Liver (tissue), 9 donors: ENCODE measurements around the gene IFNA4. TPM values are rescaled to one million over a fixed set of nuclear protein-coding genes. Genes with fewer than 3 reads are reported as not detected.

ENCODE experiments used
- DNase-seq: peaks from one replicate; pipeline ENCODE4 v3.0.0-alpha.2; 2017; ENCODE audit warnings: low spot score
- H3K27ac ChIP-seq, 2 donors: one replicate each; pipeline ENCODE4 v1.7.0; 2013; ENCODE audit warnings: inconsistent platforms in 2 of 2, low read length in 2 of 2, control low read depth in 1 of 2, low read depth in 1 of 2, mild to moderate bottlenecking in 1 of 2
- H3K27me3 ChIP-seq, 4 donors: one replicate each; pipeline versions ENCODE4 v1.6.1 to v1.7.0; 2013; ENCODE audit warnings: low read length in 3 of 4, inconsistent platforms in 1 of 4, mild to moderate bottlenecking in 1 of 4, moderate library complexity in 1 of 4; ENCODE audit not compliant: control insufficient read depth in 4 of 4, insufficient read depth in 4 of 4
- H3K36me3 ChIP-seq, 4 donors: one replicate each; pipeline versions ENCODE4 v1.6.1 to v1.7.0; 2013; ENCODE audit warnings: low read length in 3 of 4, mild to moderate bottlenecking in 3 of 4, low read depth in 1 of 4, moderate library complexity in 1 of 4; ENCODE audit not compliant: control insufficient read depth in 4 of 4, insufficient read depth in 3 of 4
- H3K4me1 ChIP-seq, 4 donors: one replicate each; pipeline versions ENCODE4 v1.6.1 to v1.7.0; 2013; ENCODE audit warnings: low read length in 3 of 4, mild to moderate bottlenecking in 3 of 4, moderate library complexity in 1 of 4; ENCODE audit not compliant: control insufficient read depth in 4 of 4, insufficient read depth in 4 of 4
- H3K4me3 ChIP-seq, 3 donors: one replicate each; pipeline versions ENCODE4 v1.6.1 to v1.7.0; 2013; ENCODE audit warnings: low read length in 3 of 3, control low read depth in 1 of 3, low read depth in 1 of 3, mild to moderate bottlenecking in 1 of 3
- H3K9ac ChIP-seq, 2 donors: one replicate each; pipeline ENCODE4 v1.7.0; 2013; ENCODE audit warnings: low read length in 2 of 2, mild to moderate bottlenecking in 2 of 2, moderate library complexity in 2 of 2, control low read depth in 1 of 2, low read depth in 1 of 2
- H3K9me3 ChIP-seq, 4 donors: one replicate each; pipeline versions ENCODE4 v1.6.1 to v1.7.0; 2013; ENCODE audit warnings: low read length in 3 of 4; ENCODE audit not compliant: control insufficient read depth in 4 of 4
- ATF3 ChIP-seq: IDR thresholded peaks from 2 replicates; pipeline ENCODE4 v1.6.1; 2016; ENCODE audit warnings: antibody characterized with exemption
- CTCF ChIP-seq: fragments of 150-350 bp; IDR thresholded peaks from 2 replicates; pipeline ENCODE4 v1.5.1; 2017; ENCODE audit warnings: improper control_type of control experiment, low read depth, low read length; ENCODE audit not compliant: missing input control
- EGR1 ChIP-seq, 2 donors: IDR thresholded peaks; 2 replicates each; pipeline ENCODE4 v1.6.1; 2016 to 2018; ENCODE audit warnings: antibody characterized with exemption in 2 of 2, low read depth in 2 of 2
- FOXA1 ChIP-seq: IDR thresholded peaks from 2 replicates; pipeline ENCODE4 v1.6.1; 2016; ENCODE audit warnings: antibody characterized with exemption
- FOXA2 ChIP-seq: IDR thresholded peaks from 2 replicates; pipeline ENCODE4 v1.6.1; 2016; ENCODE audit warnings: antibody characterized with exemption
- GABPA ChIP-seq, 2 donors: IDR thresholded peaks in 1 of 2; conservative IDR thresholded peaks in 1 of 2; 2 replicates each; pipeline ENCODE4 v1.6.1; 2016; ENCODE audit warnings: antibody characterized with exemption in 2 of 2, mild to moderate bottlenecking in 1 of 2, moderate library complexity in 1 of 2
- HNF4A ChIP-seq, 2 donors: conservative IDR thresholded peaks; 2 replicates each; pipeline ENCODE4 v1.6.1; 2016; ENCODE audit warnings: antibody characterized with exemption in 2 of 2, mild to moderate bottlenecking in 2 of 2
- HNF4G ChIP-seq: IDR thresholded peaks from 2 replicates; pipeline ENCODE4 v1.6.1; 2016; ENCODE audit warnings: antibody characterized with exemption
- JUND ChIP-seq, 2 donors: IDR thresholded peaks; 2 replicates each; pipeline ENCODE4 v1.6.1; 2016; ENCODE audit warnings: antibody characterized with exemption in 2 of 2
- NR2F2 ChIP-seq: IDR thresholded peaks from 2 replicates; pipeline ENCODE4 v1.6.1; 2016; ENCODE audit warnings: antibody characterized with exemption
- RAD21 ChIP-seq, 2 donors: IDR thresholded peaks; 2 replicates each; pipeline ENCODE4 v1.6.1; 2016; ENCODE audit warnings: antibody characterized with exemption in 2 of 2, mild to moderate bottlenecking in 2 of 2
- REST ChIP-seq: IDR thresholded peaks from 2 replicates; pipeline ENCODE4 v1.6.1; 2016; ENCODE audit warnings: antibody characterized with exemption, mild to moderate bottlenecking
- RXRA ChIP-seq, 2 donors: IDR thresholded peaks; 2 replicates each; pipeline ENCODE4 v1.6.1; 2017 to 2018; ENCODE audit warnings: antibody characterized with exemption in 2 of 2, mild to moderate bottlenecking in 1 of 2
- SP1 ChIP-seq: IDR thresholded peaks from 2 replicates; pipeline ENCODE4 v1.6.1; 2018; ENCODE audit warnings: antibody characterized with exemption, mild to moderate bottlenecking
- TAF1 ChIP-seq: conservative IDR thresholded peaks from 2 replicates; pipeline ENCODE4 v1.6.1; 2016; ENCODE audit warnings: antibody characterized with exemption, mild to moderate bottlenecking
- YY1 ChIP-seq: IDR thresholded peaks from 2 replicates; pipeline ENCODE4 v1.6.1; 2016; ENCODE audit warnings: antibody characterized with exemption, mild to moderate bottlenecking
- ZBTB33 ChIP-seq: IDR thresholded peaks from 2 replicates; pipeline ENCODE4 v1.6.1; 2016; ENCODE audit warnings: antibody characterized with exemption
- WGBS: extraction: QIAGEN DNeasy Blood & Tissue Kit; methylation state at CpG from one replicate; pipeline ENCODE4 v1.1.7; 2013; 5-methylcytosine and 5-hydroxymethylcytosine counted together
- polyA plus RNA-seq, 2 donors: library from polyadenylated mRNA; stranded (reverse) in 1 of 2; unstranded in 1 of 2; fragments of 200-250 nt in 1 of 2; fragments of >200 nt in 1 of 2; fragmentation: Nextera tagmentation in 1 of 2; extraction: Ambion mirVana in 1 of 2; gene quantifications; one replicate each; pipeline versions ENCODE4 v1.2.1 to v1.2.3, GENCODE V29; 2013 to 2015
- total RNA-seq, 2 donors: library from RNA; depleted of rRNA; stranded (reverse); fragments of >200 nt; gene quantifications; one replicate each; pipeline ENCODE4 v1.2.3, GENCODE V29; 2014
- TF ChIP-seq, protein P1 (sequence below): IDR thresholded peaks from 2 replicates; pipeline ENCODE4 v1.6.1; 2016; ENCODE audit warnings: antibody characterized with exemption
- donor health status: healthy.
- donor health status: healthy.
- donor health status: healthy.
- donor health status: healthy.
- donor health status: healthy.

IFNA4 gene
- total and polyA plus RNA-seq, 4 donors: not detected

GRCh38 chr9:21144603-21145002, 42.8 kb downstream of the IFNA4 start:
- no peak overlapping the region for H3K4me3 ChIP-seq
- no peak for TF ChIP-seq REST
- TF ChIP-seq HNF4A (conservative IDR thresholded peaks at IDR 0.05): no peak
- TF ChIP-seq ATF3: no peak
- TF ChIP-seq HNF4G: no peak
- TF ChIP-seq YY1: no peak
- no peak for TF ChIP-seq EGR1 (IDR thresholded peaks at IDR 0.05; ENCODE audit: low read depth in 2 of 2)
- TF ChIP-seq RAD21 (IDR thresholded peaks at IDR 0.05): no peak
- no peak for TF ChIP-seq JUND (IDR thresholded peaks at IDR 0.05)
- TF ChIP-seq GABPA (IDR thresholded peaks at IDR 0.05 in 1 of 2, conservative IDR thresholded peaks at IDR 0.05 in 1 of 2): no peak
- no peak for TF ChIP-seq FOXA1
- TF ChIP-seq NR2F2: no peak
- no peak for TF ChIP-seq TAF1
- TF ChIP-seq RXRA (IDR thresholded peaks at IDR 0.05): no peak
- TF ChIP-seq, protein P1, sequence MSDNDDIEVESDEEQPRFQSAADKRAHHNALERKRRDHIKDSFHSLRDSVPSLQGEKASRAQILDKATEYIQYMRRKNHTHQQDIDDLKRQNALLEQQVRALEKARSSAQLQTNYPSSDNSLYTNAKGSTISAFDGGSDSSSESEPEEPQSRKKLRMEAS: no peak
- no peak for TF ChIP-seq FOXA2
- no peak for TF ChIP-seq ZBTB33
- no peak for TF ChIP-seq CTCF
- TF ChIP-seq SP1: no peak
- H3K27me3 ChIP-seq: no peaks in the 10 kb centered on the region
- 52% methylated on average over 1 of the region's 1 CpG for WGBS
- H3K36me3 ChIP-seq: no peaks in the 10 kb centered on the region
- no peak overlapping the region for H3K9ac ChIP-seq
- no peak overlapping the region for H3K27ac ChIP-seq
- no peak for DNase-seq
- H3K9me3 ChIP-seq: peaks cover 0 to 4% (median under 1%) of the 10 kb centered on the region in 4 donors
- H3K4me1 ChIP-seq: no peaks in the 10 kb centered on the region
